CD4-positive, alpha-beta memory T cell (primary cell): ENCODE results near the gene HPCAL4. TPM values are rescaled to one million over a fixed set of nuclear protein-coding genes. Genes with fewer than 3 reads are reported as not detected.

Experiments used
- CTCF ChIA-PET: fragments of 350-600 bp; sonication (Branson Sonifier 250); formaldehyde crosslinking; loops from one replicate; lab custom pipeline; 2021; ENCODE audit warnings: inconsistent platforms; ENCODE audit not compliant: partially characterized antibody; lab: Charles Lee
- POLR2A ChIA-PET: fragments of 350-600 bp; sonication (Branson Sonifier 250); formaldehyde crosslinking; loops from one replicate; lab custom pipeline; 2021; ENCODE audit not compliant: partially characterized antibody; lab: Charles Lee
- DNase-seq, 5 donors: peaks; one replicate each; pipeline versions ENCODE4 v3.0.0 to v3.0.0-alpha.2; 2020 to 2022; ENCODE audit warnings: mixed read lengths in 1 of 5
- H3K27ac ChIP-seq: one replicate; pipeline ENCODE4 v1.7.0; 2013; ENCODE audit warnings: low read depth, low read length
- H3K27me3 ChIP-seq: 2 replicates; pipeline ENCODE4 v1.7.0; 2013; ENCODE audit warnings: mild to moderate bottlenecking, low read length, moderate library complexity; ENCODE audit not compliant: insufficient read depth
- H3K36me3 ChIP-seq: 2 replicates; pipeline ENCODE4 v1.7.0; 2013; ENCODE audit warnings: mild to moderate bottlenecking, low read length, moderate library complexity; ENCODE audit not compliant: insufficient read depth
- H3K4me1 ChIP-seq: 2 replicates; pipeline ENCODE4 v1.7.0; 2013; ENCODE audit warnings: mild to moderate bottlenecking, low read length, moderate library complexity; ENCODE audit not compliant: insufficient read depth
- H3K4me3 ChIP-seq, 2 donors: one replicate each; pipeline ENCODE4 v1.7.0; 2013; ENCODE audit warnings: low read length in 2 of 2, mild to moderate bottlenecking in 1 of 2
- H3K9me3 ChIP-seq, 2 donors: one replicate each; pipeline ENCODE4 v1.7.0; 2013; ENCODE audit warnings: low read length in 2 of 2, control low read depth in 1 of 2; ENCODE audit not compliant: control insufficient read depth in 1 of 2
- H3K27ac Mint-ChIP-seq, 7 donors: one replicate each; pipeline ENCODE4 v1.8.0; 2020 to 2021; ENCODE audit warnings: mixed read lengths in 7 of 7, mild to moderate bottlenecking in 6 of 7, inconsistent platforms in 3 of 7, moderate library complexity in 3 of 7
- H3K27me3 Mint-ChIP-seq, 2 donors: one replicate each; pipeline ENCODE4 v1.8.0; 2020 to 2021; ENCODE audit warnings: mixed read lengths in 2 of 2
- H3K36me3 Mint-ChIP-seq, 2 donors: one replicate each; pipeline ENCODE4 v1.8.0; 2020 to 2021; ENCODE audit warnings: mixed read lengths in 2 of 2, inconsistent platforms in 1 of 2, mild to moderate bottlenecking in 1 of 2
- H3K4me1 Mint-ChIP-seq, 4 donors: one replicate each; pipeline ENCODE4 v1.8.0; 2020 to 2021; ENCODE audit warnings: mixed read lengths in 4 of 4, mild to moderate bottlenecking in 1 of 4
- H3K4me3 Mint-ChIP-seq, 8 donors: one replicate each; pipeline ENCODE4 v1.8.0; 2020 to 2021; ENCODE audit warnings: mixed read lengths in 8 of 8, mild to moderate bottlenecking in 7 of 8, moderate library complexity in 6 of 8, inconsistent platforms in 3 of 8
- H3K9me3 Mint-ChIP-seq, 8 donors: one replicate each; pipeline ENCODE4 v1.8.0; 2020 to 2021; ENCODE audit warnings: mixed read lengths in 8 of 8, mild to moderate bottlenecking in 5 of 8, inconsistent platforms in 3 of 8, moderate library complexity in 1 of 8
- intact Hi-C: fragments of 100-400 bp; cut with micrococcal nuclease; formaldehyde crosslinking; loops from one replicate; pipeline ENCODE4 v1.15.1; 2023
- polyA plus RNA-seq, 2 donors: library from polyadenylated mRNA; unstranded; fragments of 300-500 nt; fragmentation: Illumina TruSeq; gene quantifications; one replicate each; pipeline ENCODE4 v1.2.3, GENCODE V29; 2021
- total RNA-seq, 2 experiments: library from RNA; stranded (reverse); gene quantifications; one replicate each; pipeline ENCODE4 v1.2.3, GENCODE V29; 2021

The HPCAL4 gene
- total and polyA plus RNA-seq, 4 experiments from 2014 or later: 8.9 to 32.4 (median 20.7) TPM

DNA sequence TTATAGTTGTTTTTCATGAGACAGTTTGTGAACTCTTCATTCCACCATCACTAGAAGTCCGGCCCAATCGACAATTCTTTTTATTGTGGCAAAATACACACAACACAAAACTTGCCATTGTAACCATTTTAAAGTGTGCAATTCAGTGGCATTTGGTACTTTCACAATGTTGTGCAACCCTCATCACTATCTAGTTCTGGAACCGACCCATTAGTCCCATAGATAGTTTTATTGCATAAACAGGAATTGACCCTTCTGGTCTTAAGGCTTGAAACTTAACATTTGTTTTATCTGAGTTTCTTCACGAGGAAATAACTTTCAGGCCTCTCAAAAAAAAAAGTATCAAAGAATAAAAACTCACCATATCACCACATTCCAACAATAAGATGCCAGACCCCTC is 38.6 kb upstream of the HPCAL4 start:
- Mint-ChIP-seq H3K27ac (no peak overlapping the region), H3K9me3 (no peaks in the 10 kb centered on the region), H3K36me3 (no peaks in the 10 kb centered on the region), H3K4me1 (peaks cover 0 to 2% (median 0%) of the 10 kb centered on the region in 4 donors), H3K4me3 (no peak overlapping the region), H3K27me3 (peaks cover 37 to 58% of the 10 kb centered on the region in 2 donors)
- intact Hi-C loops: loop anchor here (10.0 kb wide), 1 partner anchor 625 kb away; no protein-coding TSS in a partner anchor
- Histone ChIP-seq H3K27me3 (peaks cover 22% of the 10 kb centered on the region), H3K36me3 (no peaks in the 10 kb centered on the region), H3K9me3 (no peaks in the 10 kb centered on the region), H3K4me3 (no peak overlapping the region), H3K27ac (no peak overlapping the region), H3K4me1 (no peaks in the 10 kb centered on the region)
- ChIA-PET CTCF (interaction anchor here (0.6 kb wide), 1 partner anchor 123 kb away, joined by 3 read pairs; no protein-coding TSS in a partner anchor), POLR2A (interaction anchor here (1.6 kb wide), 1 partner anchor 9 kb away, joined by 6 read pairs; the partner anchor contains the start of gene PPIE)
- DNase-seq: no peak

GRCh38 chr1:39729030-39729429 is 37.8 kb upstream of the HPCAL4 start:
- peaks cover 41 to 60% of the 10 kb centered on the region in 2 donors for H3K27me3 Mint-ChIP-seq
- no peaks in the 10 kb centered on the region for H3K36me3 Mint-ChIP-seq
- peak overlapping the region in 1 of 8 donors; percentile 26 for H3K4me3 Mint-ChIP-seq
- no peaks in the 10 kb centered on the region for H3K36me3 ChIP-seq
- intact Hi-C loops: loop anchor here (10.0 kb wide), 1 partner anchor 624 kb away; no protein-coding TSS in a partner anchor
- H3K4me1 Mint-ChIP-seq: peaks cover 0 to 2% (median 0%) of the 10 kb centered on the region in 4 donors
- no peak overlapping the region for H3K27ac ChIP-seq
- ChIA-PET CTCF (no interaction called here), POLR2A (interaction anchor here (1.6 kb wide), 1 partner anchor 9 kb away, joined by 6 read pairs; the partner anchor contains the start of gene PPIE)
- peaks cover 22% of the 10 kb centered on the region for H3K27me3 ChIP-seq
- no peak overlapping the region for H3K27ac Mint-ChIP-seq
- no peak for DNase-seq
- no peak overlapping the region for H3K4me3 ChIP-seq
- no peaks in the 10 kb centered on the region for H3K9me3 ChIP-seq
- H3K9me3 Mint-ChIP-seq: no peaks in the 10 kb centered on the region
- H3K4me1 ChIP-seq: no peaks in the 10 kb centered on the region

GRCh38 chr1:39727932-39728317 is 36.7 kb upstream of the HPCAL4 start:
- no peak overlapping the region for H3K4me3 ChIP-seq
- intact Hi-C loops: loop anchor here (10.0 kb wide), 1 partner anchor 623 kb away; no protein-coding TSS in a partner anchor
- no peaks in the 10 kb centered on the region for H3K36me3 Mint-ChIP-seq
- peak overlapping the region in 1 of 7 donors; percentile 2 for H3K27ac Mint-ChIP-seq
- H3K27me3 Mint-ChIP-seq: peaks cover 36 to 50% of the 10 kb centered on the region in 2 donors
- peaks cover 22% of the 10 kb centered on the region for H3K27me3 ChIP-seq
- no peak overlapping the region for H3K27ac ChIP-seq
- H3K4me3 Mint-ChIP-seq: peak overlapping the region in 2 of 8 donors; percentile 30 to 64
- H3K4me1 Mint-ChIP-seq: peaks cover 0 to 2% (median 0%) of the 10 kb centered on the region in 4 donors
- H3K36me3 ChIP-seq: no peaks in the 10 kb centered on the region
- H3K9me3 ChIP-seq: no peaks in the 10 kb centered on the region
- no peaks in the 10 kb centered on the region for H3K9me3 Mint-ChIP-seq
- DNase-seq: no peak
- no peaks in the 10 kb centered on the region for H3K4me1 ChIP-seq
- CTCF ChIA-PET: interaction anchor here (0.7 kb wide), 1 partner anchor 121 kb away, joined by 3 read pairs; no protein-coding TSS in a partner anchor
- POLR2A ChIA-PET: interaction anchor here (0.9 kb wide), 1 partner anchor 11 kb away, joined by 3 read pairs; the partner anchor contains the start of gene PPIE

DNA sequence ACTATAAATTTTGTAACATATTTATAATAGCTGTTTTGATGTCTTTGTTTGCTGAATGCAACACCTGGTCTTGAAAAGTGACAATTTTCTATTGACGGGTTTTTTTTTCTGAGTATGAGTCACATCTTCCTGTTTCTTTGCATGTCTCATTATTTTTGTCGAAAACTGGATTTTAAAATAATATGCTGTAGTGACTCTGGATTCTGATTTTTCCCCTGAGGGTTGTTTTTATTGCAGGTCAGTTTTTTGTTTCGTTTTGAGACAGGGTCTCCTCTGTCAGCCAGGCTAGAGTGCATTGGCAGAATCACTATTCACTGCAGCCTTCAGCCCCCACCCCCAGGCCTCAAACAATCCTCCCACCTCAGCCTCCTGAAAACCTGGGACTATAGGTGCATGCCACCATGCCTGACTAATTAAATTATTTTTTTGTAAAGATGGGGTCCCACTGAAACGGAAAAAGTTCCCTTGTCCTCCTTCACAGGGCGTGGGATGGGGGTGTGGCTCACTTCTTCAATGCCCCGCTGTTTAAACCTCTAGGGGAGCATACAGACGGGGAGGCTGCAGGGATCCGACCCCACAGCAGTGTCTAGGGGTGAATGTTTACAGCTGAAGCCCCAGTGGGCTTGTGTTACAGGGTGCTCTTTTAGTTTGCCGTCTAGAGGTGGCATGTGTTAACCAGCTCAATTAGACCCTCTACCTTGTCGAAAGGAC is 36.1 kb upstream of the HPCAL4 start:
- Histone ChIP-seq H3K36me3 (no peaks in the 10 kb centered on the region), H3K4me3 (no peak overlapping the region), H3K27me3 (peaks cover 22% of the 10 kb centered on the region), H3K9me3 (no peaks in the 10 kb centered on the region), H3K27ac (no peak overlapping the region), H3K4me1 (no peaks in the 10 kb centered on the region)
- no peaks in the 10 kb centered on the region for H3K36me3 Mint-ChIP-seq
- H3K4me3 Mint-ChIP-seq: peak overlapping the region in 1 of 8 donors; percentile 30
- H3K4me1 Mint-ChIP-seq: peaks cover 0 to 2% (median 0%) of the 10 kb centered on the region in 4 donors
- POLR2A ChIA-PET: interaction anchor here (0.9 kb wide), 1 partner anchor 12 kb away, joined by 3 read pairs; the partner anchor contains the start of gene PPIE
- peak overlapping the region in 2 of 7 donors; percentile 2 to 25 for H3K27ac Mint-ChIP-seq
- no peak for DNase-seq
- CTCF ChIA-PET: interaction anchor here (0.7 kb wide), 1 partner anchor 121 kb away, joined by 3 read pairs; no protein-coding TSS in a partner anchor
- intact Hi-C loops: loop anchor here (10.0 kb wide), 1 partner anchor 623 kb away; no protein-coding TSS in a partner anchor
- H3K27me3 Mint-ChIP-seq: peaks cover 33 to 45% of the 10 kb centered on the region in 2 donors
- H3K9me3 Mint-ChIP-seq: no peaks in the 10 kb centered on the region

- POLR2A ChIA-PET: interaction anchor here (2.1 kb wide), 1 partner anchor 12 kb away, joined by 6 read pairs; the partner anchor contains the start of gene PPIE
- Histone ChIP-seq H3K27me3 (peaks cover 22% of the 10 kb centered on the region), H3K4me3 (no peak overlapping the region), H3K4me1 (no peaks in the 10 kb centered on the region), H3K27ac (no peak overlapping the region), H3K36me3 (no peaks in the 10 kb centered on the region), H3K9me3 (no peaks in the 10 kb centered on the region)
- Mint-ChIP-seq H3K27me3 (peaks cover 37 to 44% of the 10 kb centered on the region in 2 donors), H3K36me3 (no peaks in the 10 kb centered on the region), H3K4me3 (no peak overlapping the region), H3K27ac (no peak overlapping the region), H3K4me1 (peaks cover 0 to 2% (median 0%) of the 10 kb centered on the region in 4 donors), H3K9me3 (no peaks in the 10 kb centered on the region)
- no peak for DNase-seq
- intact Hi-C loops: loop anchor here (10.0 kb wide), 1 partner anchor 622 kb away; no protein-coding TSS in a partner anchor
- CTCF ChIA-PET: interaction anchor here (1.0 kb wide), 1 partner anchor 8 kb away, joined by 4 read pairs; no protein-coding TSS in a partner anchor
Measured at GRCh38 chr1:39726600-39726999, 35.4 kb upstream of the HPCAL4 start.

GRCh38 chr1:39722495-39722894 is 31.3 kb upstream of the HPCAL4 start:
- Histone ChIP-seq H3K4me1 (no peaks in the 10 kb centered on the region), H3K27me3 (peaks cover 5% of the 10 kb centered on the region), H3K9me3 (no peaks in the 10 kb centered on the region), H3K27ac (no peak overlapping the region), H3K4me3 (no peak overlapping the region), H3K36me3 (no peaks in the 10 kb centered on the region)
- CTCF ChIA-PET: interaction anchor here (0.8 to 1.4 kb wide), 5 partner anchors 9 to 116 kb away, joined by 3 to 5 read pairs (median 3); partner anchors contain the start of gene NT5C1A
- no peaks in the 10 kb centered on the region for H3K9me3 Mint-ChIP-seq
- no peak for DNase-seq
- H3K27me3 Mint-ChIP-seq: peaks cover 25 to 32% of the 10 kb centered on the region in 2 donors
- intact Hi-C loops: loop anchor here (10.0 kb wide), 1 partner anchor 618 kb away; no protein-coding TSS in a partner anchor
- H3K4me3 Mint-ChIP-seq: no peak overlapping the region
- POLR2A ChIA-PET: interaction anchor here (1.3 kb wide), 1 partner anchor 51 kb away, joined by 3 read pairs; the partner anchor contains the start of gene NT5C1A
- no peaks in the 10 kb centered on the region for H3K36me3 Mint-ChIP-seq
- H3K4me1 Mint-ChIP-seq: peaks cover 0 to 4% (median under 1%) of the 10 kb centered on the region in 4 donors
- no peak overlapping the region for H3K27ac Mint-ChIP-seq
